NCI-H2227 (cell line): ENCODE measurements around the gene GPC1.
A peak's percentile ranks its signal among the peaks of the same experiment; 100 is the strongest.

Experiments
- DNase-seq: peaks from one replicate; lab custom pipeline; 2025; ENCODE audit not compliant: unreplicated experiment; lab: John Stamatoyannopoulos, UW

The GPC1 gene

GRCh38 chr2:240441993-240442411 is 6.5 kb downstream of the GPC1 start:
- no peak for DNase-seq

GRCh38 chr2:240442891-240443715 is 7.6 kb downstream of the GPC1 start:
- no peak for DNase-seq

- no peak for DNase-seq
Observed at GRCh38 chr2:240443891-240444301, 8.4 kb downstream of the GPC1 start.

GRCh38 chr2:240444464-240444863 is 9.0 kb downstream of the GPC1 start:
- DNase-seq, result no peak

GRCh38 chr2:240445961-240446663 is 10.6 kb downstream of the GPC1 start:
- DNase-seq, result no peak

GRCh38 chr2:240446664-240447175 is 11.3 kb downstream of the GPC1 start:
- DNase-seq, result no peak

- no peak for DNase-seq
Observed at GRCh38 chr2:240447331-240447730, 11.9 kb downstream of the GPC1 start.

GRCh38 chr2:240447934-240448333 is 12.5 kb downstream of the GPC1 start:
- DNase-seq, result no peak

- no peak for DNase-seq
Observed at GRCh38 chr2:240448387-240449274, 13.2 kb downstream of the GPC1 start.

GRCh38 chr2:240449764-240450531 is 14.5 kb downstream of the GPC1 start:
- DNase-seq, result peak; percentile 29

GRCh38 chr2:240450532-240451107 is 15.2 kb downstream of the GPC1 start:
- DNase-seq, result no peak

GRCh38 chr2:240451108-240451611 is 15.7 kb downstream of the GPC1 start:
- no peak for DNase-seq

- no peak for DNase-seq
Observed at GRCh38 chr2:240451791-240452461, 16.5 kb downstream of the GPC1 start.

GRCh38 chr2:240452462-240453256 is 17.2 kb downstream of the GPC1 start:
- DNase-seq, result peak; percentile 85

GRCh38 chr2:240453461-240454105 is 18.1 kb downstream of the GPC1 start:
- DNase-seq, result peak; percentile 61

- peak; percentile 54 for DNase-seq
Observed at GRCh38 chr2:240454106-240454901, 18.8 kb downstream of the GPC1 start.

GRCh38 chr2:240455272-240455646 is 19.8 kb downstream of the GPC1 start:
- DNase-seq, result no peak
